Spleen (tissue), 7 donors: ENCODE results near the gene CHIA.
"Not testable (repeated sequence)": the region's sequence is repeated elsewhere in the genome, so short reads cannot be mapped to it uniquely, and the experiment has no call there.

ENCODE experiments used
- POLR2A ChIP-seq, 3 donors: fragments of 450-650 bp; IDR thresholded peaks; one replicate each; pipeline ENCODE4 v1.5.1; 2017; ENCODE audit warnings: antibody characterized with exemption in 3 of 3, mild to moderate bottlenecking in 1 of 3
- TF ChIP-seq, protein P1 (sequence below), 11 experiments: fragments of 200-600 bp in 7 of 11; fragments of 450-650 bp in 4 of 11; sonication (generic) in 4 of 11; IDR thresholded peaks in 8 of 11; conservative IDR thresholded peaks in 3 of 11; 1 replicate in 7 of 11; 2 replicates in 4 of 11; pipeline versions ENCODE4 v1.4.0 to v1.8.0; 2016 to 2021; ENCODE audit warnings: antibody characterized with exemption in 11 of 11, inconsistent platforms in 4 of 11, mild to moderate bottlenecking in 1 of 11
- donor health status: DM: no; HTN: no; CAD: no; lungs with moderate emphysema.
- donor health status: DM: no; HTN: no; CAD: no.
- donor health status: DM: no; HTN: no; CAD: no.

DNA sequence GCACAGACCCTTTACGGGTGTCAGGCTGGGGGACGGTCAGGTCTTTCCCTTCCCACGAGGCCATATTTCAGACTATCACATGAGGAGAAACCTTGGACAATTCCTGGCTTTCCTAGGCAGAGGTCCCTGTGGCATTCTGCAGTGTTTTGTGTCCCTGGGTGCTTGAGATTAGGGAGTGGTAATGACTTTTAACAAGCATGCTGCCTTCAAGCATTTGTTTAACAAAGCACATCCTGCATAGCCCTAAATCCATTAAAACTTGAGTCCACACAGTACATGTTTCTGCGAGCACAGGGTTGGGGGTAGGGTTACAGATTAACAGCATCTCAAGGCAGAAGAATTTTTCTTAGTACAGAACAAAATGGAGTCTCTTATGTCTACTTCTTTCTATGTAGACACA is 69.6 kb downstream of the CHIA start:
- TF ChIP-seq, protein P1, sequence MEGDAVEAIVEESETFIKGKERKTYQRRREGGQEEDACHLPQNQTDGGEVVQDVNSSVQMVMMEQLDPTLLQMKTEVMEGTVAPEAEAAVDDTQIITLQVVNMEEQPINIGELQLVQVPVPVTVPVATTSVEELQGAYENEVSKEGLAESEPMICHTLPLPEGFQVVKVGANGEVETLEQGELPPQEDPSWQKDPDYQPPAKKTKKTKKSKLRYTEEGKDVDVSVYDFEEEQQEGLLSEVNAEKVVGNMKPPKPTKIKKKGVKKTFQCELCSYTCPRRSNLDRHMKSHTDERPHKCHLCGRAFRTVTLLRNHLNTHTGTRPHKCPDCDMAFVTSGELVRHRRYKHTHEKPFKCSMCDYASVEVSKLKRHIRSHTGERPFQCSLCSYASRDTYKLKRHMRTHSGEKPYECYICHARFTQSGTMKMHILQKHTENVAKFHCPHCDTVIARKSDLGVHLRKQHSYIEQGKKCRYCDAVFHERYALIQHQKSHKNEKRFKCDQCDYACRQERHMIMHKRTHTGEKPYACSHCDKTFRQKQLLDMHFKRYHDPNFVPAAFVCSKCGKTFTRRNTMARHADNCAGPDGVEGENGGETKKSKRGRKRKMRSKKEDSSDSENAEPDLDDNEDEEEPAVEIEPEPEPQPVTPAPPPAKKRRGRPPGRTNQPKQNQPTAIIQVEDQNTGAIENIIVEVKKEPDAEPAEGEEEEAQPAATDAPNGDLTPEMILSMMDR (IDR thresholded peaks at IDR 0.05 in 8 of 11, conservative IDR thresholded peaks at IDR 0.05 in 3 of 11), result not testable (repeated sequence)
- not testable (repeated sequence) for TF ChIP-seq POLR2A (IDR thresholded peaks at IDR 0.05)
